GM12891 (cell line): ENCODE results near the gene MYCBP2.

Experiments used
- PAX5 ChIP-seq: IDR thresholded peaks from 2 replicates; pipeline ENCODE4 v1.6.1; 2011; ENCODE audit warnings: low read length, moderate library complexity, mild to moderate bottlenecking; ENCODE audit not compliant: insufficient read depth, severe bottlenecking
- POLR2A ChIP-seq: IDR thresholded peaks from 2 replicates; pipeline ENCODE4 v1.6.1; 2011; ENCODE audit warnings: low read depth, low read length, control low read depth
- SPI1 ChIP-seq: IDR thresholded peaks from 2 replicates; pipeline ENCODE4 v1.6.1; 2011; ENCODE audit warnings: low read depth, low read length, control low read depth
- TAF1 ChIP-seq: IDR thresholded peaks from 2 replicates; pipeline ENCODE4 v1.6.1; 2011; ENCODE audit warnings: low read depth, low read length, control low read depth

- TF ChIP-seq POLR2A (no peak), SPI1 (no peak), TAF1 (no peak), PAX5 (no peak)
Measured at GRCh38 chr13:77038907-77039480, 287.9 kb downstream of the MYCBP2 start.
